B cell (primary cell): ENCODE data around the gene PSMB10.

Source experiments
- EZH2 ChIP-seq: IDR thresholded peaks from 2 replicates; pipeline ENCODE4 v1.6.1; 2012; ENCODE audit warnings: borderline replicate concordance, low read depth, mild to moderate bottlenecking, moderate library complexity, low read length; ENCODE audit not compliant: insufficient read depth, poor library complexity, severe bottlenecking
- TF ChIP-seq, protein P1 (sequence below): fragments of 200-600 bp; IDR thresholded peaks from one replicate; pipeline ENCODE4 v1.8.0; 2022; ENCODE audit warnings: antibody characterized with exemption, mild to moderate bottlenecking

DNA sequence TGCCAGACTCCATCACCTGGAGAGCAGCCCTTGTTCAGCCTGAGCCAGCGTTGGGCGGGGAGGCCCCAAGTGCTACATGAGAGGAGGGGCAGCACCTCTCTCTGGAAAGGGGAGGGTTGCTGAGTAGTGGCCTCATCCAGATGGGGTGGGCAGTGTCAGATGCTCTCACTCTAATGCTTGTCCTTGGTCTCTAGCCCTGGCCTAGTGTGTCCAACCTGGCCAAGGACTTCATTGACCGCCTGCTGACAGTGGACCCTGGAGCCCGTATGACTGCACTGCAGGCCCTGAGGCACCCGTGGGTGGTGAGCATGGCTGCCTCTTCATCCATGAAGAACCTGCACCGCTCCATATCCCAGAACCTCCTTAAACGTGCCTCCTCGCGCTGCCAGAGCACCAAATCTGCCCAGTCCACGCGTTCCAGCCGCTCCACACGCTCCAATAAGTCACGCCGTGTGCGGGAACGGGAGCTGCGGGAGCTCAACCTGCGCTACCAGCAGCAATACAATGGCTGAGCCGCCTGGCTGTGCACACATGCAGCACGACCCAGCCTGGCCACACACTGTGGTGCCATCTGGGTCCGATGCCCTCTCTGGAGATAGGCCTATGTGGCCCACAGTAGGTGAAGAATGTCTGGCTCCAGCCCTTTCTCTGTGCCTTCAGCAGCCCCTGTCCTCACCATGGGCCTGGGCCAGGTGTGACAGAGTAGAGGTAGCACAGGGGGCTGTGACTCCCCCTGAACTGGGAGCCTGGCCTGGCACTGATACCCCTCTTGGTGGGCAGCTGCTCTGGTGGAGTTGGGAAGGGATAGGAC lies 9.3 kb downstream of the PSMB10 start:
- TF ChIP-seq, protein P1, sequence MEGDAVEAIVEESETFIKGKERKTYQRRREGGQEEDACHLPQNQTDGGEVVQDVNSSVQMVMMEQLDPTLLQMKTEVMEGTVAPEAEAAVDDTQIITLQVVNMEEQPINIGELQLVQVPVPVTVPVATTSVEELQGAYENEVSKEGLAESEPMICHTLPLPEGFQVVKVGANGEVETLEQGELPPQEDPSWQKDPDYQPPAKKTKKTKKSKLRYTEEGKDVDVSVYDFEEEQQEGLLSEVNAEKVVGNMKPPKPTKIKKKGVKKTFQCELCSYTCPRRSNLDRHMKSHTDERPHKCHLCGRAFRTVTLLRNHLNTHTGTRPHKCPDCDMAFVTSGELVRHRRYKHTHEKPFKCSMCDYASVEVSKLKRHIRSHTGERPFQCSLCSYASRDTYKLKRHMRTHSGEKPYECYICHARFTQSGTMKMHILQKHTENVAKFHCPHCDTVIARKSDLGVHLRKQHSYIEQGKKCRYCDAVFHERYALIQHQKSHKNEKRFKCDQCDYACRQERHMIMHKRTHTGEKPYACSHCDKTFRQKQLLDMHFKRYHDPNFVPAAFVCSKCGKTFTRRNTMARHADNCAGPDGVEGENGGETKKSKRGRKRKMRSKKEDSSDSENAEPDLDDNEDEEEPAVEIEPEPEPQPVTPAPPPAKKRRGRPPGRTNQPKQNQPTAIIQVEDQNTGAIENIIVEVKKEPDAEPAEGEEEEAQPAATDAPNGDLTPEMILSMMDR = no peak
- TF ChIP-seq EZH2 = no peak
